HEK293 (cell line): ENCODE measurements around the gene HSCB.
"Not testable (repeated sequence)": the region's sequence is repeated elsewhere in the genome, so short reads cannot be mapped to it uniquely, and the experiment has no call there.

Experiments used
- FEZF1 ChIP-seq: fragments of 450-650 bp; formaldehyde crosslinking; IDR thresholded peaks from 2 replicates; pipeline ENCODE4 v1.5.1; 2016; ENCODE audit warnings: missing biosample characterization, missing genetic modification characterization
- HIC1 ChIP-seq: fragments of 450-650 bp; formaldehyde crosslinking; IDR thresholded peaks from 2 replicates; pipeline ENCODE4 v1.5.1; 2016; ENCODE audit warnings: missing biosample characterization, missing genetic modification characterization
- PRDM2 ChIP-seq: fragments of 450-650 bp; formaldehyde crosslinking; IDR thresholded peaks from 2 replicates; pipeline ENCODE4 v1.5.1; 2016; ENCODE audit warnings: missing biosample characterization, missing genetic modification characterization, borderline replicate concordance
- RBAK ChIP-seq: fragments of 450-650 bp; formaldehyde crosslinking; IDR thresholded peaks from 2 replicates; pipeline ENCODE4 v1.5.1; 2016; ENCODE audit warnings: missing biosample characterization, missing genetic modification characterization
- SP2 ChIP-seq: fragments of 450-650 bp; formaldehyde crosslinking; IDR thresholded peaks from 2 replicates; pipeline ENCODE4 v1.5.1; 2016; ENCODE audit warnings: missing biosample characterization, missing genetic modification characterization
- ZBTB8A ChIP-seq: fragments of 450-650 bp; formaldehyde crosslinking; IDR thresholded peaks from 2 replicates; pipeline ENCODE4 v1.5.1; 2016; ENCODE audit warnings: missing biosample characterization, missing genetic modification characterization
- ZIC2 ChIP-seq: fragments of 450-650 bp; formaldehyde crosslinking; IDR thresholded peaks from 2 replicates; pipeline ENCODE4 v1.5.1; 2016; ENCODE audit warnings: missing biosample characterization, missing genetic modification characterization
- ZNF184 ChIP-seq: fragments of 450-650 bp; IDR thresholded peaks from 2 replicates; pipeline ENCODE4 v1.5.1; 2018; ENCODE audit warnings: missing biosample characterization, mild to moderate bottlenecking, missing genetic modification characterization
- ZNF335 ChIP-seq: fragments of 450-650 bp; formaldehyde crosslinking; conservative IDR thresholded peaks from 2 replicates; pipeline ENCODE4 v1.5.1; 2016; ENCODE audit warnings: missing biosample characterization, missing genetic modification characterization
- ZNF366 ChIP-seq: fragments of 450-650 bp; formaldehyde crosslinking; conservative IDR thresholded peaks from 2 replicates; pipeline ENCODE4 v1.5.1; 2016; ENCODE audit warnings: missing biosample characterization, missing genetic modification characterization
- ZNF747 ChIP-seq: fragments of 450-650 bp; formaldehyde crosslinking; IDR thresholded peaks from 2 replicates; pipeline ENCODE4 v1.5.1; 2016; ENCODE audit warnings: missing biosample characterization, missing genetic modification characterization
- TF ChIP-seq, protein P1 (sequence below): fragments of 450-650 bp; formaldehyde crosslinking; IDR thresholded peaks from 2 replicates; pipeline ENCODE4 v1.5.1; 2016; ENCODE audit warnings: missing biosample characterization, missing genetic modification characterization
- TF ChIP-seq, protein P2 (sequence below): fragments of 450-650 bp; formaldehyde crosslinking; IDR thresholded peaks from 2 replicates; pipeline ENCODE4 v1.5.1; 2016; ENCODE audit warnings: missing biosample characterization, missing genetic modification characterization
- TF ChIP-seq, protein P3 (sequence below): sonication (generic); formaldehyde crosslinking; IDR thresholded peaks from 2 replicates; pipeline ENCODE4 v1.8.1; 2022; ENCODE audit warnings: mild to moderate bottlenecking, moderate library complexity, missing genetic modification reagents

DNA sequence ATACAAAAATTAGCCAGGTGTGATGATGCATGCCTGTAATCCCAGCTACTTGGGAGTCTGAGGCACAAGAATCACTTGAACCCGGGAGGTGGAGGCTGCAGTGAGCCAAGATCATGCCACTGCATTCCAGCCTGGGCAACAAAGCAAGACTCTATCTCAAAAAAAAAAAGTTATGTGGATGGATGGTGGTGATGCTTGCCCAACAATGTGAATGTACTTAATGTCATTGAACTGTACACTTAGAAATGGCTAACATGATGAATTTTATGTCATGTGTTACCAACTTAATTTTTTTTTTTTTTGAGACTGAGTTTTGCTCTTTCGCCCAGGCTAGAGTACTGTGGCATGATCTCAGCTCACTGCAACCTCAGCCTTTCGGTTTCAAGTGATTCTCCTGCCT, 12.7 kb downstream of the HSCB start:
- TF ChIP-seq ZNF335 (tag by site-specific recombination); SP2; ZNF184 (tag by site-specific recombination); ZNF747 (tag by site-specific recombination); ZBTB8A (tag by site-specific recombination); RBAK (tag by site-specific recombination); FEZF1 (tag by site-specific recombination); ZNF366; HIC1 (tag by site-specific recombination); ZIC2 (tag by site-specific recombination); PRDM2 (tag by site-specific recombination): not testable (repeated sequence)
- TF ChIP-seq, protein P1, sequence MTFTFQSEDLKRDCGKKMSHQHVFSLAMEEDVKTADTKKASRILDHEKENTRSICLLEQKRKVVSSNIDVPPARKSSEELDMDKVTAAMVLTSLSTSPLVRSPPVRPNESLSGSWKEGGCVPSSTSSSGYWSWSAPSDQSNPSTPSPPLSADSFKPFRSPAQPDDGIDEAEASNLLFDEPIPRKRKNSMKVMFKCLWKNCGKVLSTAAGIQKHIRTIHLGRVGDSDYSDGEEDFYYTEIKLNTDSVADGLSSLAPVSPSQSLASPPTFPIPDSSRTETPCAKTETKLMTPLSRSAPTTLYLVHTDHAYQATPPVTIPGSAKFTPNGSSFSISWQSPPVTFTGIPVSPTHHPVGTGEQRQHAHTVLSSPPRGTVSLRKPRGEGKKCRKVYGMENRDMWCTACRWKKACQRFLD (tag by site-specific recombination) = not testable (repeated sequence)
- TF ChIP-seq, protein P2, sequence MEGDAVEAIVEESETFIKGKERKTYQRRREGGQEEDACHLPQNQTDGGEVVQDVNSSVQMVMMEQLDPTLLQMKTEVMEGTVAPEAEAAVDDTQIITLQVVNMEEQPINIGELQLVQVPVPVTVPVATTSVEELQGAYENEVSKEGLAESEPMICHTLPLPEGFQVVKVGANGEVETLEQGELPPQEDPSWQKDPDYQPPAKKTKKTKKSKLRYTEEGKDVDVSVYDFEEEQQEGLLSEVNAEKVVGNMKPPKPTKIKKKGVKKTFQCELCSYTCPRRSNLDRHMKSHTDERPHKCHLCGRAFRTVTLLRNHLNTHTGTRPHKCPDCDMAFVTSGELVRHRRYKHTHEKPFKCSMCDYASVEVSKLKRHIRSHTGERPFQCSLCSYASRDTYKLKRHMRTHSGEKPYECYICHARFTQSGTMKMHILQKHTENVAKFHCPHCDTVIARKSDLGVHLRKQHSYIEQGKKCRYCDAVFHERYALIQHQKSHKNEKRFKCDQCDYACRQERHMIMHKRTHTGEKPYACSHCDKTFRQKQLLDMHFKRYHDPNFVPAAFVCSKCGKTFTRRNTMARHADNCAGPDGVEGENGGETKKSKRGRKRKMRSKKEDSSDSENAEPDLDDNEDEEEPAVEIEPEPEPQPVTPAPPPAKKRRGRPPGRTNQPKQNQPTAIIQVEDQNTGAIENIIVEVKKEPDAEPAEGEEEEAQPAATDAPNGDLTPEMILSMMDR (tag by site-specific recombination) = not testable (repeated sequence)
- TF ChIP-seq, protein P3, sequence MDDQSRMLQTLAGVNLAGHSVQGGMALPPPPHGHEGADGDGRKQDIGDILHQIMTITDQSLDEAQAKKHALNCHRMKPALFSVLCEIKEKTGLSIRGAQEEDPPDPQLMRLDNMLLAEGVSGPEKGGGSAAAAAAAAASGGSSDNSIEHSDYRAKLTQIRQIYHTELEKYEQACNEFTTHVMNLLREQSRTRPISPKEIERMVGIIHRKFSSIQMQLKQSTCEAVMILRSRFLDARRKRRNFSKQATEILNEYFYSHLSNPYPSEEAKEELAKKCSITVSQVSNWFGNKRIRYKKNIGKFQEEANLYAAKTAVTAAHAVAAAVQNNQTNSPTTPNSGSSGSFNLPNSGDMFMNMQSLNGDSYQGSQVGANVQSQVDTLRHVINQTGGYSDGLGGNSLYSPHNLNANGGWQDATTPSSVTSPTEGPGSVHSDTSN (CRISPR knock-in tag) = not testable (repeated sequence)
